GM21825 (cell line): Measurements from ENCODE around the gene CLCN4.

Source experiments
- ATAC-seq: cut with Tn5 transposase; IDR thresholded peaks from one replicate; pipeline ENCODE4 v1.9.1; 2021; ENCODE audit warnings: mild to moderate bottlenecking, moderate library complexity; ENCODE audit not compliant: unreplicated experiment

CLCN4 gene

GRCh38 chrX:10166248-10166716 is 9.5 kb downstream of the CLCN4 start:
- no peak for ATAC-seq

GRCh38 chrX:10166731-10167151 is 10.0 kb downstream of the CLCN4 start:
- no peak for ATAC-seq

GRCh38 chrX:10167573-10167972 is 10.8 kb downstream of the CLCN4 start:
- no peak for ATAC-seq

- ATAC-seq: no peak
Observed at GRCh38 chrX:10168226-10168625, 11.5 kb downstream of the CLCN4 start.

GRCh38 chrX:10169175-10169574 is 12.4 kb downstream of the CLCN4 start:
- no peak for ATAC-seq

GRCh38 chrX:10171249-10171648 is 14.5 kb downstream of the CLCN4 start:
- ATAC-seq: no peak

- ATAC-seq: no peak
Observed at GRCh38 chrX:10172877-10173276, 16.1 kb downstream of the CLCN4 start.

GRCh38 chrX:10173331-10173900 is 16.6 kb downstream of the CLCN4 start:
- ATAC-seq: no peak

- no peak for ATAC-seq
Observed at GRCh38 chrX:10174051-10174450, 17.3 kb downstream of the CLCN4 start.

- no peak for ATAC-seq
Observed at GRCh38 chrX:10174810-10175209, 18.0 kb downstream of the CLCN4 start.

GRCh38 chrX:10175319-10175871 is 18.6 kb downstream of the CLCN4 start:
- ATAC-seq: no peak

GRCh38 chrX:10176121-10177003 is 19.6 kb downstream of the CLCN4 start:
- ATAC-seq: no peak

- no peak for ATAC-seq
Observed at GRCh38 chrX:10177004-10177396, 20.2 kb downstream of the CLCN4 start.

- ATAC-seq: no peak
Observed at GRCh38 chrX:10177601-10178000, 20.8 kb downstream of the CLCN4 start.

- ATAC-seq: no peak
Observed at GRCh38 chrX:10178866-10179463, 22.2 kb downstream of the CLCN4 start.

- no peak for ATAC-seq
Observed at GRCh38 chrX:10183760-10184159, 27.0 kb downstream of the CLCN4 start.

- ATAC-seq: no peak
Observed at GRCh38 chrX:10184411-10184810, 27.6 kb downstream of the CLCN4 start.

GRCh38 chrX:10186355-10186754 is 29.6 kb downstream of the CLCN4 start:
- ATAC-seq: no peak

- no peak for ATAC-seq
Observed at GRCh38 chrX:10187421-10187820, 30.6 kb downstream of the CLCN4 start.

- peak; percentile 79 for ATAC-seq
Observed at GRCh38 chrX:10189317-10190268, 32.8 kb downstream of the CLCN4 start.
